ENCODE measurements around the gene MRPL1. TPM values are rescaled to one million over a fixed set of nuclear protein-coding genes. Genes with fewer than 3 reads are reported as not detected.
A peak's percentile ranks its signal among the peaks of the same experiment; 100 is the strongest.

MRPL1 gene
- total and polyA plus RNA-seq, 2 experiments from 2014 or later, result 18.2 to 30.9 TPM

- DNase-seq (ENCODE audit: low read depth in 1 of 2, low spot score in 1 of 2), result peak; percentile 84 to 86
- H3K27me3 ChIP-seq, result no peaks in the 10 kb centered on the region
- H3K4me1 ChIP-seq (ENCODE audit: low read depth), result peaks cover 5% of the 10 kb centered on the region
- H3K36me3 ChIP-seq, result no peaks in the 10 kb centered on the region
- TF ChIP-seq CTCF (IDR thresholded peaks at IDR 0.05; ENCODE audit: low read depth, low read length), result no peak
- no peaks in the 10 kb centered on the region for H3K9me3 ChIP-seq (ENCODE audit: low read depth)
- H3K4me3 ChIP-seq, result peak within 1 kb of the TSS; percentile 72
- peak within 1 kb of the TSS; percentile 90 for H3K27ac ChIP-seq
Observed at GRCh38 chr4:77818602-77819403, 43.8 kb upstream of the MRPL1 start, which contains the start of gene CNOT6L. TSS of gene CNOT6L (minus strand) at chr4:77819368. CDS start at chr4:77819308, 60 bp downstream.

- Histone ChIP-seq H3K27ac (peak overlapping the region; percentile 90), H3K4me3 (peak overlapping the region; percentile 72), H3K4me1 (ENCODE audit: low read depth) (peaks cover 5% of the 10 kb centered on the region), H3K36me3 (no peaks in the 10 kb centered on the region), H3K27me3 (no peaks in the 10 kb centered on the region), H3K9me3 (ENCODE audit: low read depth) (no peaks in the 10 kb centered on the region)
- TF ChIP-seq CTCF (IDR thresholded peaks at IDR 0.05; ENCODE audit: low read depth, low read length), result no peak
- DNase-seq (ENCODE audit: low read depth in 1 of 2, low spot score in 1 of 2), result peak; percentile 27 to 61
Observed at GRCh38 chr4:77819404-77819842, 43.2 kb upstream of the MRPL1 start.

GRCh38 chr4:77819843-77820648, 42.6 kb upstream of the MRPL1 start:
- peak; percentile 90 to 93 for DNase-seq (ENCODE audit: low read depth in 1 of 2, low spot score in 1 of 2)
- peak overlapping the region; percentile 72 for H3K4me3 ChIP-seq
- no peak for TF ChIP-seq CTCF (IDR thresholded peaks at IDR 0.05; ENCODE audit: low read depth, low read length)
- no peaks in the 10 kb centered on the region for H3K9me3 ChIP-seq (ENCODE audit: low read depth)
- peak overlapping the region; percentile 90 for H3K27ac ChIP-seq
- H3K36me3 ChIP-seq, result no peaks in the 10 kb centered on the region
- peaks cover 5% of the 10 kb centered on the region for H3K4me1 ChIP-seq (ENCODE audit: low read depth)
- no peaks in the 10 kb centered on the region for H3K27me3 ChIP-seq

- Histone ChIP-seq H3K4me3 (peak overlapping the region; percentile 72), H3K27ac (peak overlapping the region; percentile 90), H3K4me1 (ENCODE audit: low read depth) (peaks cover 5% of the 10 kb centered on the region), H3K9me3 (ENCODE audit: low read depth) (no peaks in the 10 kb centered on the region), H3K27me3 (peaks cover 3% of the 10 kb centered on the region), H3K36me3 (no peaks in the 10 kb centered on the region)
- no peak for TF ChIP-seq CTCF (IDR thresholded peaks at IDR 0.05; ENCODE audit: low read depth, low read length)
- peak in 1 of 2 donors; percentile 29 for DNase-seq (ENCODE audit: low read depth in 1 of 2, low spot score in 1 of 2)
Observed at GRCh38 chr4:77820649-77821561, 41.7 kb upstream of the MRPL1 start.

GRCh38 chr4:77821775-77822174, 40.9 kb upstream of the MRPL1 start:
- Histone ChIP-seq H3K36me3 (no peaks in the 10 kb centered on the region), H3K4me1 (ENCODE audit: low read depth) (peaks cover 5% of the 10 kb centered on the region), H3K4me3 (no peak overlapping the region), H3K27me3 (peaks cover 5% of the 10 kb centered on the region), H3K9me3 (ENCODE audit: low read depth) (no peaks in the 10 kb centered on the region), H3K27ac (no peak overlapping the region)
- TF ChIP-seq CTCF (IDR thresholded peaks at IDR 0.05; ENCODE audit: low read depth, low read length), result no peak
- no peak for DNase-seq (ENCODE audit: low read depth in 1 of 2, low spot score in 1 of 2)

Data from cardiac muscle cell (in vitro differentiated cells and primary cell).